ENCODE results near the gene NRG3. TPM values are rescaled to one million over a fixed set of nuclear protein-coding genes. Genes with fewer than 3 reads are reported as not detected.

Gene NRG3
- total and polyA plus RNA-seq, 2 of the 8 experiments (the other 6 are each of a cell fraction or from before 2014, with no cell fraction given), result 4.2 to 5.0 TPM

GRCh38 chr10:82742478-82742877 is 867.5 kb downstream of the NRG3 start:
- no peak overlapping the region for H4K8ac ChIP-seq (ENCODE audit: extremely low read depth, insufficient read depth, low read length)
- ChIA-PET CTCF (ENCODE audit: partially characterized antibody) (interaction anchor here (0.9 to 1.0 kb wide), 3 partner anchors 13 to 1334 kb away, joined by 3 read pairs; no protein-coding TSS in a partner anchor), POLR2A (ENCODE audit: partially characterized antibody) (no interaction called here)
- 0 out of 2 replicates have a peak overlapping the region, but pooled peaks have one; percentile 26 for H2AFZ ChIP-seq (ENCODE audit: low read length)
- no peak overlapping the region for H3K14ac ChIP-seq (ENCODE audit: insufficient read length)
- H3K9me3 ChIP-seq (ENCODE audit: insufficient read depth in 2 of 2, low read depth in 1 of 2, low read length in 1 of 2), result no peaks in the 10 kb centered on the region
- H4K5ac ChIP-seq (ENCODE audit: insufficient read length, low read depth, low read length), result no peak overlapping the region
- H2BK5ac ChIP-seq (ENCODE audit: low read depth, low read length), result 0 out of 2 replicates have a peak overlapping the region, but pooled peaks have one; percentile 21
- no peak overlapping the region for H3K23ac ChIP-seq (ENCODE audit: insufficient read length)
- no peak overlapping the region for H2BK20ac ChIP-seq (ENCODE audit: low read length)
- H4K91ac ChIP-seq (replicated peaks; ENCODE audit: insufficient read length, low read length), result no peak overlapping the region
- H3K9ac ChIP-seq (replicated peaks in 1 of 4; ENCODE audit: extremely low read depth in 1 of 4, low read depth in 3 of 4, low read length in 3 of 4), result no peak overlapping the region
- H3K27me3 ChIP-seq (replicated peaks in 1 of 4; ENCODE audit: control insufficient read depth in 3 of 4, extremely low read depth in 1 of 4, insufficient read depth in 3 of 4, low read length in 3 of 4), result no peaks in the 10 kb centered on the region
- no peaks in the 10 kb centered on the region for H3K79me2 ChIP-seq (ENCODE audit: control insufficient read depth in 1 of 2, insufficient read depth in 2 of 2, low read length in 2 of 2)
- no peak overlapping the region for H3K27ac ChIP-seq (ENCODE audit: low read depth, low read length)
- H2BK12ac ChIP-seq (ENCODE audit: low read depth, low read length), result 0 out of 2 replicates have a peak overlapping the region, but pooled peaks have one; percentile 46
- H2AK5ac ChIP-seq (ENCODE audit: low read depth, low read length), result no peak overlapping the region
- 89% methylated on average over 4 of the region's 4 CpGs; no CpG with 5 or more reads in 1 of the 2 experiments for WGBS, 2 experiments (ENCODE audit: extremely low coverage in 1 of 2, insufficient coverage in 1 of 2, insufficient read length in 1 of 2, insufficient replicate concordance in 2 of 2, low coverage in 1 of 2, low lambda C conversion rate in 2 of 2, missing lambda C conversion rate in 1 of 2)
- no peaks in the 10 kb centered on the region; the same call in 1 of the 2 replicates for H3K23me2 ChIP-seq (ENCODE audit: low read depth, low read length)
- H3K36me3 ChIP-seq (ENCODE audit: control insufficient read depth in 2 of 4, insufficient read depth in 4 of 4, low read length in 3 of 4), result no peaks in the 10 kb centered on the region
- H2BK15ac ChIP-seq (ENCODE audit: low read length), result no peak overlapping the region
- no peaks in the 10 kb centered on the region for H4K20me1 ChIP-seq (replicated peaks in 1 of 2; ENCODE audit: control insufficient read depth in 1 of 2, insufficient read depth in 2 of 2, low read length in 2 of 2)
- DNase-seq (ENCODE audit: low read depth in 1 of 2, low spot score in 2 of 2), result no peak
- no peak overlapping the region for H3K4me3 ChIP-seq (ENCODE audit: extremely low read depth in 1 of 4, insufficient read depth in 2 of 4, low read depth in 3 of 4, low read length in 4 of 4)
- H3K4me1 ChIP-seq (replicated peaks in 1 of 4; ENCODE audit: control insufficient read depth in 3 of 4, insufficient read depth in 4 of 4, low read length in 3 of 4), result peaks cover 0 to 9% (median 5%) of the 10 kb centered on the region in 4 experiments; a peak in 5 of 7 replicates
- H3K4ac ChIP-seq (replicated peaks; ENCODE audit: insufficient read length, low read depth, low read length), result no peak overlapping the region
- H3K79me1 ChIP-seq (ENCODE audit: low read depth, low read length), result no peaks in the 10 kb centered on the region
- no peak overlapping the region for H3K4me2 ChIP-seq (ENCODE audit: insufficient read depth in 1 of 2, low read depth in 2 of 2, low read length in 2 of 2)
- H3K18ac ChIP-seq (ENCODE audit: extremely low read depth, low read length), result no peak overlapping the region
- FAIRE-seq, result no peak
- H3K56ac ChIP-seq (replicated peaks; ENCODE audit: insufficient read length, low read depth, low read length), result no peak overlapping the region
- TF ChIP-seq SP1 (IDR thresholded peaks at IDR 0.05; ENCODE audit: low read depth, low read length) (no peak), POLR2A (IDR thresholded peaks at IDR 0.05; ENCODE audit: control extremely low read depth in 1 of 2, low read depth in 2 of 2, low read length in 2 of 2) (no peak), CBX8 (IDR thresholded peaks at IDR 0.05; ENCODE audit: borderline replicate concordance, low read depth, low read length) (no peak), E2F6 (IDR thresholded peaks at IDR 0.05) (no peak), GTF2F1 (IDR thresholded peaks at IDR 0.05; ENCODE audit: borderline replicate concordance, low read depth, low read length) (no peak), RFX5 (IDR thresholded peaks at IDR 0.05; ENCODE audit: borderline replicate concordance, low read depth, low read length) (no peak), SUZ12 (IDR thresholded peaks at IDR 0.05; ENCODE audit: low read length) (no peak), CEBPB (IDR thresholded peaks at IDR 0.05; ENCODE audit: low read depth, low read length) (no peak), FOSL1 (IDR thresholded peaks at IDR 0.05; ENCODE audit: insufficient read depth, low read depth, low read length) (no peak), TEAD4 (IDR thresholded peaks at IDR 0.05; ENCODE audit: low read depth, low read length) (no peak), EGR1 (IDR thresholded peaks at IDR 0.05; ENCODE audit: borderline replicate concordance, low read depth, low read length) (no peak)
- no peak overlapping the region for H2BK120ac ChIP-seq (replicated peaks; ENCODE audit: low read depth, low read length)
